ENCODE data around the gene NDP. TPM values are rescaled to one million over a fixed set of nuclear protein-coding genes. Genes with fewer than 3 reads are reported as not detected.
"Not testable (repeated sequence)": the region's sequence is repeated elsewhere in the genome, so short reads cannot be mapped to it uniquely, and the experiment has no call there.

NDP gene
- total RNA-seq, 1 donor from 2014 or later: not detected

DNA sequence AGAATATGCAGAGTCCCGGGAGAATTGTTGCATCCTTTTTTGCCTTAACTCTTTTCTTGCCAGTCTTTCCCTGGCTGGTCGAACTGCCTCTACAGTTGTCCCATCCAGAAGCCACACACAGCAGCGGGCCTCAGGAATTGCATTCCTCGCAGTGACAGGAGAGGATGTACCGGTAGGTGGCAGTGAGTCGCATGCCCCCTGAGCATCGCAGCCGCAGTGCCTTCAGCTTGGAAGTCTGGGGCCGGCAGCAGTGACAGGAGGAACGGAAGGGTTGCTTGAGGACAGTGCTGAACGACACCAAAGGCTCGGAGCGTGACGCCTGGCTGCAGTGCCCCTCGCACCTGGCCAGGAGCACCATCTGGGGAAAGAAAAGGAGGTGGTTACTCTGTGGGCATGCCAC is 23.5 kb downstream of the NDP start:
- TF ChIP-seq, protein P1, sequence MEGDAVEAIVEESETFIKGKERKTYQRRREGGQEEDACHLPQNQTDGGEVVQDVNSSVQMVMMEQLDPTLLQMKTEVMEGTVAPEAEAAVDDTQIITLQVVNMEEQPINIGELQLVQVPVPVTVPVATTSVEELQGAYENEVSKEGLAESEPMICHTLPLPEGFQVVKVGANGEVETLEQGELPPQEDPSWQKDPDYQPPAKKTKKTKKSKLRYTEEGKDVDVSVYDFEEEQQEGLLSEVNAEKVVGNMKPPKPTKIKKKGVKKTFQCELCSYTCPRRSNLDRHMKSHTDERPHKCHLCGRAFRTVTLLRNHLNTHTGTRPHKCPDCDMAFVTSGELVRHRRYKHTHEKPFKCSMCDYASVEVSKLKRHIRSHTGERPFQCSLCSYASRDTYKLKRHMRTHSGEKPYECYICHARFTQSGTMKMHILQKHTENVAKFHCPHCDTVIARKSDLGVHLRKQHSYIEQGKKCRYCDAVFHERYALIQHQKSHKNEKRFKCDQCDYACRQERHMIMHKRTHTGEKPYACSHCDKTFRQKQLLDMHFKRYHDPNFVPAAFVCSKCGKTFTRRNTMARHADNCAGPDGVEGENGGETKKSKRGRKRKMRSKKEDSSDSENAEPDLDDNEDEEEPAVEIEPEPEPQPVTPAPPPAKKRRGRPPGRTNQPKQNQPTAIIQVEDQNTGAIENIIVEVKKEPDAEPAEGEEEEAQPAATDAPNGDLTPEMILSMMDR (IDR thresholded peaks at IDR 0.05; ENCODE audit: insufficient read depth, low read depth, low read length): peak; percentile 12
- no peak for TF ChIP-seq EZH2 (IDR thresholded peaks at IDR 0.05; ENCODE audit: insufficient read depth, low read length)
- H4K20me1 ChIP-seq (ENCODE audit: insufficient read depth, low read length): no peaks in the 10 kb centered on the region
- Mint-ChIP-seq H3K36me3 (ENCODE audit: low read depth, unreplicated experiment) (no peaks in the 10 kb centered on the region), H3K4me1 (ENCODE audit: low read depth, unreplicated experiment) (peaks cover 2% of the 10 kb centered on the region), H3K4me3 (ENCODE audit: unreplicated experiment) (no peak overlapping the region), H3K27me3 (ENCODE audit: low read depth, unreplicated experiment) (no peaks in the 10 kb centered on the region), H3K27ac (ENCODE audit: unreplicated experiment) (no peak overlapping the region), H3K9me3 (ENCODE audit: unreplicated experiment) (no peaks in the 10 kb centered on the region)
- no peak overlapping the region for H3K27ac ChIP-seq (ENCODE audit: low read depth, low read length)
- H3K79me2 ChIP-seq (ENCODE audit: insufficient read depth, low read length): no peaks in the 10 kb centered on the region
- no peak overlapping the region for H3K4me3 ChIP-seq (ENCODE audit: insufficient read depth, low read depth, low read length)
- FAIRE-seq: peak; percentile 93
- DNase-seq (ENCODE audit: low read depth): no peak
- no peaks in the 10 kb centered on the region for H3K27me3 ChIP-seq (ENCODE audit: insufficient read depth, low read length)
- H3K36me3 ChIP-seq (ENCODE audit: insufficient read depth, low read length): no peaks in the 10 kb centered on the region
- H3K9me3 ChIP-seq (ENCODE audit: insufficient read depth, low read depth, low read length): no peaks in the 10 kb centered on the region
- no peak overlapping the region for H3K9ac ChIP-seq (ENCODE audit: low read length)
- peak overlapping the region; percentile 26 for H2AFZ ChIP-seq (ENCODE audit: low read depth, low read length)
- peak overlapping the region; percentile 19 for H3K4me2 ChIP-seq (ENCODE audit: low read length)
- no peaks in the 10 kb centered on the region for H3K4me1 ChIP-seq (ENCODE audit: insufficient read depth, low read length)

DNA sequence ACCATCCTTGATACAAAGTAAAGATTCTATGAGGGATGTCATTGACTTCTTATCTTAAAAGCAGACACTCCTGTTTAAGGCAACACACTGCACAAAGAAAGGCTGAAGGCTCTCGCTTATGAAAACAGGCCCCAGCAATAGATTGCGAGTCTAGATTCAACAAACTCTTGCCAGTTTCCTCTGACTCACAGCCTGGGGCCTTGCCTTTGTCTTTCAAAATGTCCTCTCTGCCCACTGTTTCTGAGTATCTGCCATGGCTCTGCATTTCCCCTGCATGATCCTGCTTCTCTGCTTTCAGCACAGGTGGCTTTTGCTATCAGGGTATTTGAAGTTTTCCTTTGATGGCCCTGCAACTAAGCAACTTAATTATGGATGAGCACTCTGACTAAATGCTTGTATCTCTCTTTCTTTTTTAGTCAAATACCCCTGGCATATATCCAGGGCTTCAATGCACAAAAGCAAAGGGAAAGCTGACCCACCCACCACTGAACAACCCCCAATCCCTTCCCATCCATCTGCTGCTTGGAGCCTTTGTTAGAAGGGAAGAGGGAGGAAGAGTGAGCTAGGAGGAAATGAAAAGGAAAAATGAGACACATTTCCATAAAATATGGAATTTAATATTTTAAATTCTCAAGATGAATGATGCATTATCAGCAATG is 32.2 kb downstream of the NDP start:
- FAIRE-seq (no peak), DNase-seq (ENCODE audit: low read depth) (peak; percentile 61)
- Histone ChIP-seq H3K27me3 (ENCODE audit: insufficient read depth, low read length) (no peaks in the 10 kb centered on the region), H3K27ac (ENCODE audit: low read depth, low read length) (no peak overlapping the region), H3K9me3 (ENCODE audit: insufficient read depth, low read depth, low read length) (no peaks in the 10 kb centered on the region), H2AFZ (ENCODE audit: low read depth, low read length) (peak overlapping the region; percentile 34), H3K36me3 (ENCODE audit: insufficient read depth, low read length) (no peaks in the 10 kb centered on the region), H3K9ac (ENCODE audit: low read length) (no peak overlapping the region), H3K79me2 (ENCODE audit: insufficient read depth, low read length) (no peaks in the 10 kb centered on the region), H4K20me1 (ENCODE audit: insufficient read depth, low read length) (no peaks in the 10 kb centered on the region), H3K4me3 (ENCODE audit: insufficient read depth, low read depth, low read length) (no peak overlapping the region), H3K4me1 (ENCODE audit: insufficient read depth, low read length) (no peaks in the 10 kb centered on the region), H3K4me2 (ENCODE audit: low read length) (no peak overlapping the region)
- TF ChIP-seq EZH2 (IDR thresholded peaks at IDR 0.05; ENCODE audit: insufficient read depth, low read length): no peak
- TF ChIP-seq, protein P1 (IDR thresholded peaks at IDR 0.05; ENCODE audit: insufficient read depth, low read depth, low read length): no peak
- Mint-ChIP-seq H3K27me3 (ENCODE audit: low read depth, unreplicated experiment) (peaks cover 6% of the 10 kb centered on the region), H3K36me3 (ENCODE audit: low read depth, unreplicated experiment) (no peaks in the 10 kb centered on the region), H3K4me1 (ENCODE audit: low read depth, unreplicated experiment) (peaks cover 5% of the 10 kb centered on the region), H3K27ac (ENCODE audit: unreplicated experiment) (no peak overlapping the region), H3K9me3 (ENCODE audit: unreplicated experiment) (no peaks in the 10 kb centered on the region), H3K4me3 (ENCODE audit: unreplicated experiment) (no peak overlapping the region)

- H3K27me3 ChIP-seq (ENCODE audit: insufficient read depth, low read length): no peaks in the 10 kb centered on the region
- Mint-ChIP-seq H3K36me3 (ENCODE audit: low read depth, unreplicated experiment) (no peaks in the 10 kb centered on the region), H3K9me3 (ENCODE audit: unreplicated experiment) (no peaks in the 10 kb centered on the region), H3K4me1 (ENCODE audit: low read depth, unreplicated experiment) (peaks cover 5% of the 10 kb centered on the region), H3K27me3 (ENCODE audit: low read depth, unreplicated experiment) (peaks cover 6% of the 10 kb centered on the region), H3K4me3 (ENCODE audit: unreplicated experiment) (no peak overlapping the region), H3K27ac (ENCODE audit: unreplicated experiment) (no peak overlapping the region)
- no peak overlapping the region for H3K27ac ChIP-seq (ENCODE audit: low read depth, low read length)
- peak; percentile 5 for DNase-seq (ENCODE audit: low read depth)
- H3K4me3 ChIP-seq (ENCODE audit: insufficient read depth, low read depth, low read length): no peak overlapping the region
- peak; percentile 26 for FAIRE-seq
- TF ChIP-seq EZH2 (IDR thresholded peaks at IDR 0.05; ENCODE audit: insufficient read depth, low read length): no peak
- TF ChIP-seq, protein P1 (IDR thresholded peaks at IDR 0.05; ENCODE audit: insufficient read depth, low read depth, low read length): no peak
- H3K4me1 ChIP-seq (ENCODE audit: insufficient read depth, low read length): no peaks in the 10 kb centered on the region
- H3K4me2 ChIP-seq (ENCODE audit: low read length): no peak overlapping the region
- H3K9me3 ChIP-seq (ENCODE audit: insufficient read depth, low read depth, low read length): no peaks in the 10 kb centered on the region
- H4K20me1 ChIP-seq (ENCODE audit: insufficient read depth, low read length): no peaks in the 10 kb centered on the region
- H3K9ac ChIP-seq (ENCODE audit: low read length): no peak overlapping the region
- no peaks in the 10 kb centered on the region for H3K36me3 ChIP-seq (ENCODE audit: insufficient read depth, low read length)
- H2AFZ ChIP-seq (ENCODE audit: low read depth, low read length): no peak overlapping the region
- no peaks in the 10 kb centered on the region for H3K79me2 ChIP-seq (ENCODE audit: insufficient read depth, low read length)
Observed at GRCh38 chrX:43939187-43939926, 33.8 kb downstream of the NDP start.

- not testable (repeated sequence) for H3K4me1 Mint-ChIP-seq (ENCODE audit: low read depth, unreplicated experiment); H3K27ac Mint-ChIP-seq (ENCODE audit: unreplicated experiment); H3K27me3 Mint-ChIP-seq (ENCODE audit: low read depth, unreplicated experiment); FAIRE-seq; H4K20me1 ChIP-seq (ENCODE audit: insufficient read depth, low read length); H3K9me3 ChIP-seq (ENCODE audit: insufficient read depth, low read depth, low read length); DNase-seq (ENCODE audit: low read depth); H3K9ac ChIP-seq (ENCODE audit: low read length); H3K79me2 ChIP-seq (ENCODE audit: insufficient read depth, low read length); H2AFZ ChIP-seq (ENCODE audit: low read depth, low read length); H3K4me3 ChIP-seq (ENCODE audit: insufficient read depth, low read depth, low read length); H3K36me3 Mint-ChIP-seq (ENCODE audit: low read depth, unreplicated experiment); H3K9me3 Mint-ChIP-seq (ENCODE audit: unreplicated experiment); H3K4me2 ChIP-seq (ENCODE audit: low read length); H3K4me1 ChIP-seq (ENCODE audit: insufficient read depth, low read length); H3K4me3 Mint-ChIP-seq (ENCODE audit: unreplicated experiment); H3K36me3 ChIP-seq (ENCODE audit: insufficient read depth, low read length); H3K27me3 ChIP-seq (ENCODE audit: insufficient read depth, low read length); H3K27ac ChIP-seq (ENCODE audit: low read depth, low read length)
Observed at GRCh38 chrX:43922032-43922431, 51.2 kb downstream of the NDP start.
